Neuronal stem cell (in vitro differentiated cells): ENCODE results near the gene KIAA1328.
"Not testable (repeated sequence)": the region's sequence is repeated elsewhere in the genome, so short reads cannot be mapped to it uniquely, and the experiment has no call there.

Experiments used
- DNase-seq: peaks from one replicate; pipeline ENCODE4 v3.0.0-alpha.2; 2013; ENCODE audit warnings: low spot score
- H2AFZ ChIP-seq: one replicate; pipeline ENCODE4 v1.6.1; 2013; ENCODE audit warnings: mild to moderate bottlenecking, low read length, inconsistent platforms
- H2AK5ac ChIP-seq: 2 replicates; pipeline ENCODE4 v1.6.1; 2013; ENCODE audit warnings: low read depth, mild to moderate bottlenecking, inconsistent platforms, low read length, moderate library complexity, mixed read lengths
- H2BK120ac ChIP-seq: 2 replicates; pipeline ENCODE4 v1.6.1; 2013; ENCODE audit warnings: low read depth, mild to moderate bottlenecking, inconsistent platforms, low read length, moderate library complexity, mixed read lengths
- H2BK12ac ChIP-seq: one replicate; pipeline ENCODE4 v1.6.1; 2013; ENCODE audit warnings: low read length, inconsistent platforms
- H2BK15ac ChIP-seq: 2 replicates; pipeline ENCODE4 v1.6.1; 2013; ENCODE audit warnings: mild to moderate bottlenecking, low read length, inconsistent platforms, mixed read lengths
- H2BK5ac ChIP-seq: one replicate; pipeline ENCODE4 v1.6.1; 2013; ENCODE audit warnings: inconsistent platforms, mild to moderate bottlenecking, low read length, moderate library complexity
- H3K14ac ChIP-seq: one replicate; pipeline ENCODE4 v1.6.1; 2013; ENCODE audit warnings: low read length, inconsistent platforms
- H3K18ac ChIP-seq: 2 replicates; pipeline ENCODE4 v1.6.1; 2013; ENCODE audit warnings: low read length, inconsistent platforms
- H3K23ac ChIP-seq: 2 replicates; pipeline ENCODE4 v1.6.1; 2013; ENCODE audit warnings: low read depth, mild to moderate bottlenecking, mixed read lengths, low read length, inconsistent platforms; ENCODE audit not compliant: poor library complexity
- H3K27ac ChIP-seq: replicated peaks from 3 replicates; pipeline ENCODE4 v1.5.1; 2013; ENCODE audit warnings: low read length, inconsistent platforms
- H3K27me3 ChIP-seq, 3 experiments: 2 replicates each; pipeline ENCODE4 v1.6.1; 2013; ENCODE audit warnings: low read length in 3 of 3, mild to moderate bottlenecking in 2 of 3, inconsistent platforms in 1 of 3, low read depth in 1 of 3, mixed read lengths in 1 of 3, moderate library complexity in 1 of 3; ENCODE audit not compliant: control insufficient read depth in 3 of 3, insufficient read depth in 3 of 3
- H3K36me3 ChIP-seq, 2 donors: replicated peaks in 1 of 2; 2 replicates each; pipeline ENCODE4 v1.6.1; 2013; ENCODE audit warnings: low read length in 2 of 2; ENCODE audit not compliant: control insufficient read depth in 2 of 2, insufficient read depth in 2 of 2
- H3K4ac ChIP-seq: 2 replicates; pipeline ENCODE4 v1.6.1; 2013; ENCODE audit warnings: inconsistent platforms, mild to moderate bottlenecking, low read length, moderate library complexity
- H3K4me1 ChIP-seq, 2 donors: 1 replicate in 1 of 2; 2 replicates in 1 of 2; pipeline ENCODE4 v1.6.1; 2013; ENCODE audit warnings: low read length in 2 of 2, low read depth in 1 of 2; ENCODE audit not compliant: control insufficient read depth in 2 of 2, insufficient read depth in 1 of 2
- H3K4me2 ChIP-seq: one replicate; pipeline ENCODE4 v1.6.1; 2013; ENCODE audit warnings: mild to moderate bottlenecking, low read length, inconsistent platforms; ENCODE audit not compliant: insufficient read depth, poor library complexity, severe bottlenecking
- H3K4me3 ChIP-seq, 2 donors: 2 replicates each; pipeline ENCODE4 v1.5.1; 2013; ENCODE audit warnings: low read length in 2 of 2, mild to moderate bottlenecking in 2 of 2, inconsistent platforms in 1 of 2, moderate library complexity in 1 of 2
- H3K79me1 ChIP-seq: one replicate; pipeline ENCODE4 v1.6.1; 2013; ENCODE audit warnings: low read depth, mild to moderate bottlenecking, inconsistent platforms, low read length, moderate library complexity
- H3K9ac ChIP-seq: one replicate; pipeline ENCODE4 v1.6.1; 2013; ENCODE audit warnings: mild to moderate bottlenecking, low read depth, low read length, inconsistent platforms; ENCODE audit not compliant: poor library complexity
- H3K9me3 ChIP-seq, 2 donors: replicated peaks in 1 of 2; 2 replicates each; pipeline versions ENCODE3 to v1.6.1; 2013; ENCODE audit warnings: low read length in 2 of 2, mild to moderate bottlenecking in 2 of 2, inconsistent platforms in 1 of 2, low read depth in 1 of 2, mixed read lengths in 1 of 2, moderate library complexity in 1 of 2; ENCODE audit not compliant: control insufficient read depth in 2 of 2, insufficient read depth in 1 of 2
- H4K8ac ChIP-seq: one replicate; pipeline ENCODE4 v1.6.1; 2013; ENCODE audit warnings: low read depth, mild to moderate bottlenecking, inconsistent platforms, low read length, moderate library complexity
- H4K91ac ChIP-seq: one replicate; pipeline ENCODE4 v1.6.1; 2013; ENCODE audit warnings: low read length, low read depth, mild to moderate bottlenecking, inconsistent platforms; ENCODE audit not compliant: poor library complexity
- WGBS, 2 donors: extraction: QIAGEN DNeasy Blood & Tissue Kit; methylation state at CpG; one replicate each; pipeline ENCODE4 v1.1.7; 2013; ENCODE audit warnings: missing lambda C conversion rate in 2 of 2, mixed read lengths in 1 of 2; ENCODE audit not compliant: insufficient read length in 2 of 2, insufficient replicate concordance in 1 of 2; ENCODE audit errors: extremely low coverage in 2 of 2; 5-methylcytosine and 5-hydroxymethylcytosine counted together

Gene KIAA1328

DNA sequence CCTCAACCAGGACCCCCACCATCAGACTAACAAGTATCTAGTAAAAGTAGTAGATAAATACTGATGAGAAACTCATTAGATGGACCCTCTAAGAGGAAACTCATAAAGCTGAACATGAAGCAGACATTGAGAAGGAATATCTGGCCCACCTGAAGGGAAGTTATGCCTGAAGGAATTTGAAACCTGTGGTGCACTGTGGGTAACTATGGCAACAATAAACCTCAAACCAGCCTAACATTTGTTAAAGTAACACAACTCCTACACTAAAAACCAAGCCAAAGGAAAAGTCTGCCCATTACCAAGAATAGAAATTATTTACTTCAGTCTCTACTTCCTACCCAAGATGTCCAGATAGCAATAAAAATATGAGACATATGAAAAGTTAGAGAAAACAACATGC lies 43.4 kb downstream of the KIAA1328 start:
- Histone ChIP-seq H4K8ac (no peak overlapping the region), H3K9ac (no peak overlapping the region), H2BK12ac (no peak overlapping the region), H2AFZ (no peak overlapping the region), H3K79me1 (no peaks in the 10 kb centered on the region), H3K23ac (no peak overlapping the region), H3K27ac (no peak overlapping the region), H2AK5ac (no peak overlapping the region), H3K4me1 (peaks cover 0 to 1% of the 10 kb centered on the region in 2 donors), H3K4me2 (no peak overlapping the region), H3K27me3 (no peaks in the 10 kb centered on the region), H2BK5ac (no peak overlapping the region), H2BK15ac (no peak overlapping the region), H3K36me3 (no peaks in the 10 kb centered on the region), H3K9me3 (no peaks in the 10 kb centered on the region), H3K14ac (no peak overlapping the region), H2BK120ac (no peak overlapping the region), H4K91ac (no peak overlapping the region), H3K4me3 (no peak overlapping the region), H3K18ac (no peak overlapping the region), H3K4ac (no peak overlapping the region)
- no peak for DNase-seq

DNA sequence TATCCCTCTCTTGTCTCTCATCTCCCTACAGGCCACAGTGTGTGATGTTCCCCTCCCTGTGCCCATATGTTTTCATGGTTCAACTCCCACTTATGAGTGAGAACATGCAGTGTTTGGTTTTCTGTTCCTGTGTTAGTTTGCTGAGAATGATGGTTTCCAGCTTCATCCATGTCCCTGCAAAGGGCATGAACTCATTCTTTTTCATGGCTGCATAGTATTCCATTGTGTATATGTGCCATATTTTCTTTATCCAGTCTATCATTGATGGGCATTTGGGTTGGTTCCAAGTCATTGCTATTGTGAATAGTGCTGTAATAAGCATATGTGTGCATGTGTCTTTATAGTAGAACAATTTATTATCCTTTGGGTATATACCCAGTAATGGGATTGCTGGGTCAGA lies 44.9 kb downstream of the KIAA1328 start:
- not testable (repeated sequence) for H2AK5ac ChIP-seq

DNA sequence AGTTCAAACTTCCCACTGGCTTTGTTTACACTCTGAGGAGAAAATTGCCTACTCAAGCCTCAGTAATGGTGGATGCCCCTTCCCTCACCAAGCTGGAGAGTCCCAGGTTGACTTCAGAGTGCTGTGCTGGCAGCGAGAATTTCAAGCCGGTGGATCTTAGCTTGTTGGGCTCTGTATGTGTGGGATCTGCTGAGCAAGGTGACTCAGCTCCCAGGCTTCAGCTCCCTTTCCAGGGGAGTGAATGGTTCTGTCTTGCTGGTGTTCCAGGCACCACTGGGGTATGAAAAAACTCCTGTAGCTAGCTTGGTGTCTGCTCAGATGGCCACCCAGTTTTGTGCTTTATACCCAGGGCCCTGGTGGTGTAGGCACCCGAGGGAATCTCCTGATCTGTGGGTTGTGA lies 50.9 kb downstream of the KIAA1328 start:
- H2BK120ac ChIP-seq, H3K4ac ChIP-seq, H2BK15ac ChIP-seq, H3K23ac ChIP-seq, H3K4me2 ChIP-seq, H3K36me3 ChIP-seq, H2AK5ac ChIP-seq, H3K27me3 ChIP-seq, H2AFZ ChIP-seq, H3K4me1 ChIP-seq, H3K4me3 ChIP-seq, DNase-seq, H4K91ac ChIP-seq, H3K9ac ChIP-seq, H3K27ac ChIP-seq, H4K8ac ChIP-seq, H2BK5ac ChIP-seq, H2BK12ac ChIP-seq, H3K14ac ChIP-seq, H3K18ac ChIP-seq, H3K79me1 ChIP-seq, H3K9me3 ChIP-seq: not testable (repeated sequence)
- WGBS, 2 donors, result no CpG with 5 or more reads among the region's 3 CpGs

More for the DNA sequence above, 44.9 kb downstream of the KIAA1328 start:
- not testable (repeated sequence) for H3K27ac ChIP-seq, DNase-seq, H3K18ac ChIP-seq, H4K91ac ChIP-seq, H3K36me3 ChIP-seq, H2BK12ac ChIP-seq, H3K9ac ChIP-seq, H3K4me3 ChIP-seq, H4K8ac ChIP-seq, H2AFZ ChIP-seq, H3K9me3 ChIP-seq, H3K4ac ChIP-seq, H2BK120ac ChIP-seq, H3K23ac ChIP-seq, H3K4me1 ChIP-seq, H3K14ac ChIP-seq, H3K79me1 ChIP-seq, H3K4me2 ChIP-seq, H2BK15ac ChIP-seq, H3K27me3 ChIP-seq, H2BK5ac ChIP-seq

DNA sequence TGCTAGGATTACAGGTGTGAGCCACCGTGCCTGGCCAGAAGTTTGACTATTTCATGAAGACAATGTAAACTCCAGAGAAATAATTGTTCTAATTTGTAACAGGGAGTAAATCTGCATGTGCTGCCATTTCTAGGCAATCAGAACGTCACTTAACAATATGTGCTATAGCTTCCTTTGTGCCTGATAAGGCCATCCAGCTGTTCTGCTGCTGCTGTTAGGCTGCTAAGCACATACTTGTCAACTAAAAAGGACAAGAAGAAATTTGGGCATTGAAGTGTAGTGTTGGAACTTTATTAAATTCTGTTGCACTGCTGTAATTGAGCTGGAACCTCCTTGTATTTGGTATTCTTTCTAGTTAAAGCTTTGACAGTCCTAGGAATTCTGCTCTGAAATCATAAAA lies 57.1 kb downstream of the KIAA1328 start:
- Histone ChIP-seq H4K8ac (no peak overlapping the region), H3K9ac (no peak overlapping the region), H3K4me2 (no peak overlapping the region), H3K23ac (no peak overlapping the region), H3K27me3 (no peaks in the 10 kb centered on the region), H3K18ac (no peak overlapping the region), H4K91ac (no peak overlapping the region), H3K4ac (no peak overlapping the region), H2AFZ (no peak overlapping the region), H3K27ac (no peak overlapping the region), H2BK5ac (no peak overlapping the region), H3K36me3 (no peaks in the 10 kb centered on the region), H3K14ac (no peak overlapping the region), H2BK15ac (no peak overlapping the region), H2BK120ac (no peak overlapping the region), H3K79me1 (no peaks in the 10 kb centered on the region), H2AK5ac (no peak overlapping the region), H2BK12ac (no peak overlapping the region), H3K9me3 (no peaks in the 10 kb centered on the region), H3K4me1 (no peaks in the 10 kb centered on the region), H3K4me3 (no peak overlapping the region)
- DNase-seq, result no peak
- no CpG with 5 or more reads among the region's 2 CpGs for WGBS, 2 donors
